ENCODE data around the gene NDUFA5.

GRCh38 chr7:123537026-123537642 lies 20.5 kb downstream of the NDUFA5 start:
- TF ChIP-seq CTCF (IDR thresholded peaks at IDR 0.05) (no peak; the same call in 1 of the 2 replicates), ZNF281 (CRISPR knock-in tag; IDR thresholded peaks at IDR 0.05) (no peak), SP1 (CRISPR knock-in tag; conservative IDR thresholded peaks at IDR 0.05) (no peak), ESRRA (CRISPR knock-in tag; IDR thresholded peaks at IDR 0.05; ENCODE audit: borderline replicate concordance) (no peak), STAT6 (CRISPR knock-in tag; conservative IDR thresholded peaks at IDR 0.05; ENCODE audit: low read depth) (no peak), CBFB (CRISPR knock-in tag; IDR thresholded peaks at IDR 0.05; ENCODE audit: low read depth) (no peak), IRF2 (CRISPR knock-in tag; IDR thresholded peaks at IDR 0.05; ENCODE audit: borderline replicate concordance, low read depth) (no peak)
- TF ChIP-seq, protein P1, sequence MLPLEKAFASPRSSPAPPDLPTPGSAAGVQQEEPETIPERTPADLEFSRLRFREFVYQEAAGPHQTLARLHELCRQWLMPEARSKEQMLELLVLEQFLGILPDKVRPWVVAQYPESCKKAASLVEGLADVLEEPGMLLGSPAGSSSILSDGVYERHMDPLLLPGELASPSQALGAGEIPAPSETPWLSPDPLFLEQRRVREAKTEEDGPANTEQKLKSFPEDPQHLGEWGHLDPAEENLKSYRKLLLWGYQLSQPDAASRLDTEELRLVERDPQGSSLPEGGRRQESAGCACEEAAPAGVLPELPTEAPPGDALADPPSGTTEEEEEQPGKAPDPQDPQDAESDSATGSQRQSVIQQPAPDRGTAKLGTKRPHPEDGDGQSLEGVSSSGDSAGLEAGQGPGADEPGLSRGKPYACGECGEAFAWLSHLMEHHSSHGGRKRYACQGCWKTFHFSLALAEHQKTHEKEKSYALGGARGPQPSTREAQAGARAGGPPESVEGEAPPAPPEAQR (CRISPR knock-in tag; IDR thresholded peaks at IDR 0.05) = no peak
- TF ChIP-seq, protein P2, sequence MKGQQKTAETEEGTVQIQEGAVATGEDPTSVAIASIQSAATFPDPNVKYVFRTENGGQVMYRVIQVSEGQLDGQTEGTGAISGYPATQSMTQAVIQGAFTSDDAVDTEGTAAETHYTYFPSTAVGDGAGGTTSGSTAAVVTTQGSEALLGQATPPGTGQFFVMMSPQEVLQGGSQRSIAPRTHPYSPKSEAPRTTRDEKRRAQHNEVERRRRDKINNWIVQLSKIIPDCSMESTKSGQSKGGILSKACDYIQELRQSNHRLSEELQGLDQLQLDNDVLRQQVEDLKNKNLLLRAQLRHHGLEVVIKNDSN (CRISPR knock-in tag; IDR thresholded peaks at IDR 0.05) = no peak
- TF ChIP-seq, protein P3, sequence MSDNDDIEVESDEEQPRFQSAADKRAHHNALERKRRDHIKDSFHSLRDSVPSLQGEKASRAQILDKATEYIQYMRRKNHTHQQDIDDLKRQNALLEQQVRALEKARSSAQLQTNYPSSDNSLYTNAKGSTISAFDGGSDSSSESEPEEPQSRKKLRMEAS (CRISPR knock-in tag; IDR thresholded peaks at IDR 0.05) = no peak
- TF ChIP-seq, protein P4, sequence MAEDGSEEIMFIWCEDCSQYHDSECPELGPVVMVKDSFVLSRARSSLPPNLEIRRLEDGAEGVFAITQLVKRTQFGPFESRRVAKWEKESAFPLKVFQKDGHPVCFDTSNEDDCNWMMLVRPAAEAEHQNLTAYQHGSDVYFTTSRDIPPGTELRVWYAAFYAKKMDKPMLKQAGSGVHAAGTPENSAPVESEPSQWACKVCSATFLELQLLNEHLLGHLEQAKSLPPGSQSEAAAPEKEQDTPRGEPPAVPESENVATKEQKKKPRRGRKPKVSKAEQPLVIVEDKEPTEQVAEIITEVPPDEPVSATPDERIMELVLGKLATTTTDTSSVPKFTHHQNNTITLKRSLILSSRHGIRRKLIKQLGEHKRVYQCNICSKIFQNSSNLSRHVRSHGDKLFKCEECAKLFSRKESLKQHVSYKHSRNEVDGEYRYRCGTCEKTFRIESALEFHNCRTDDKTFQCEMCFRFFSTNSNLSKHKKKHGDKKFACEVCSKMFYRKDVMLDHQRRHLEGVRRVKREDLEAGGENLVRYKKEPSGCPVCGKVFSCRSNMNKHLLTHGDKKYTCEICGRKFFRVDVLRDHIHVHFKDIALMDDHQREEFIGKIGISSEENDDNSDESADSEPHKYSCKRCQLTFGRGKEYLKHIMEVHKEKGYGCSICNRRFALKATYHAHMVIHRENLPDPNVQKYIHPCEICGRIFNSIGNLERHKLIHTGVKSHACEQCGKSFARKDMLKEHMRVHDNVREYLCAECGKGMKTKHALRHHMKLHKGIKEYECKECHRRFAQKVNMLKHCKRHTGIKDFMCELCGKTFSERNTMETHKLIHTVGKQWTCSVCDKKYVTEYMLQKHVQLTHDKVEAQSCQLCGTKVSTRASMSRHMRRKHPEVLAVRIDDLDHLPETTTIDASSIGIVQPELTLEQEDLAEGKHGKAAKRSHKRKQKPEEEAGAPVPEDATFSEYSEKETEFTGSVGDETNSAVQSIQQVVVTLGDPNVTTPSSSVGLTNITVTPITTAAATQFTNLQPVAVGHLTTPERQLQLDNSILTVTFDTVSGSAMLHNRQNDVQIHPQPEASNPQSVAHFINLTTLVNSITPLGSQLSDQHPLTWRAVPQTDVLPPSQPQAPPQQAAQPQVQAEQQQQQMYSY (CRISPR knock-in tag; IDR thresholded peaks at IDR 0.05) = no peak
